NB4 (cell line): ENCODE data around the gene LGR4.

ENCODE experiments used
- POLR2A ChIP-seq: IDR thresholded peaks from 2 replicates; pipeline ENCODE4 v1.6.1; 2011; ENCODE audit warnings: mild to moderate bottlenecking; ENCODE audit not compliant: insufficient read length; ENCODE audit errors: extremely low read depth
- TF ChIP-seq, protein P1 (sequence below): IDR thresholded peaks from 2 replicates; pipeline ENCODE4 v1.6.1; 2011; ENCODE audit warnings: low read depth, low read length

DNA sequence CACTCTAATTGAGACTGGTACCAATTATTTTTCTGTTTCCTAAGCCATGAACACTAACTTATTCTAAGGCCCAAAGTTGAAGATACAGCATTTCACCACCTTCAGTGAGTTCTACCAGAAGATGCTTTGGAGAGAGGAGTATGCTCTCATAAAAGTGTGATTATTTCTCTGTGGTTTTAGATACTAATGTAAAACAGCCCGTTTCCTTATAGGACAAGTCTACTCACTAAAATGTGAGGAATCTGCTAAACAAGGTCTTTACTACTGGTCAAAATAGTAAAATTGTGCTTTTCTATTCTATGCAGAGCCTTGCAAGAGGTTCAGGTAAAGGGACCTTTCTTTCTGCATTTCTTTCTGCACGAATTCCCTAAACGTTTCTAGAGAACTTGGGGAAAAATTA is 2.4 kb downstream of the LGR4 start:
- TF ChIP-seq, protein P1, sequence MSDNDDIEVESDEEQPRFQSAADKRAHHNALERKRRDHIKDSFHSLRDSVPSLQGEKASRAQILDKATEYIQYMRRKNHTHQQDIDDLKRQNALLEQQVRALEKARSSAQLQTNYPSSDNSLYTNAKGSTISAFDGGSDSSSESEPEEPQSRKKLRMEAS, result no peak
- TF ChIP-seq POLR2A, result no peak
